Measurements from ENCODE around the gene LGI1. TPM values are rescaled to one million over a fixed set of nuclear protein-coding genes. Genes with fewer than 3 reads are reported as not detected.
A peak's percentile ranks its signal among the peaks of the same experiment; 100 is the strongest.

The LGI1 gene
- total RNA-seq, 6 experiments from 2014 or later: not detected

DNA sequence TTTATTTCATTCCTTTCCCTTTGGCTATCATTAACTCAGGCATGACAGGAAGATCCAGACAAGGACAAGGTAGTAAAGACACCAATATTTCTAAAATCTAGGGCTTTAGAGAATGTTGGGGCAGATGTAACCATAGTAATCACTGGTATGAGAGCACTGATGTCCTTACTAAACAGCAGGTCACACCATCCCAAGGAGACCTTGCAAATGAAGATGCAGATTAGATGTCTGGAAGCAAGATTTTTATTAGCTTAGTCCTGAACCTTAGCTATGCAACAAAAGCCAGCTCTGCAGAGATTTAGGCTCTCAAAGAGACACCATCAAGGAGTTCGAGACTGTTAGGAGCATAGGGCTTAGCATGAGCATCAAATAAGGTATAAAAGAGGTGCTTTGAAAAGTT lies 31.7 kb upstream of the LGI1 start:
- no peak for DNase-seq
- H3K4me1 Mint-ChIP-seq (ENCODE audit: low read depth): no peaks in the 10 kb centered on the region
- H3K9me3 Mint-ChIP-seq: no peaks in the 10 kb centered on the region
- no peak overlapping the region for H3K4me3 Mint-ChIP-seq
- TF ChIP-seq CTCF (IDR thresholded peaks at IDR 0.05): no peak
- no peak overlapping the region for H3K27ac Mint-ChIP-seq
- H3K27me3 Mint-ChIP-seq (ENCODE audit: insufficient read depth): peaks cover 36% of the 10 kb centered on the region
- H3K36me3 Mint-ChIP-seq (ENCODE audit: low read depth): no peaks in the 10 kb centered on the region

- H3K9me3 Mint-ChIP-seq: no peaks in the 10 kb centered on the region
- H3K36me3 Mint-ChIP-seq (ENCODE audit: low read depth): no peaks in the 10 kb centered on the region
- no peak for DNase-seq
- H3K4me1 Mint-ChIP-seq (ENCODE audit: low read depth): peaks cover 12% of the 10 kb centered on the region
- no peak overlapping the region for H3K27ac Mint-ChIP-seq
- no peak overlapping the region for H3K4me3 Mint-ChIP-seq
- H3K27me3 Mint-ChIP-seq (ENCODE audit: insufficient read depth): peaks cover 8% of the 10 kb centered on the region
- no peak for TF ChIP-seq CTCF (IDR thresholded peaks at IDR 0.05)
Observed at GRCh38 chr10:93741367-93741766, 16.4 kb upstream of the LGI1 start.

DNA sequence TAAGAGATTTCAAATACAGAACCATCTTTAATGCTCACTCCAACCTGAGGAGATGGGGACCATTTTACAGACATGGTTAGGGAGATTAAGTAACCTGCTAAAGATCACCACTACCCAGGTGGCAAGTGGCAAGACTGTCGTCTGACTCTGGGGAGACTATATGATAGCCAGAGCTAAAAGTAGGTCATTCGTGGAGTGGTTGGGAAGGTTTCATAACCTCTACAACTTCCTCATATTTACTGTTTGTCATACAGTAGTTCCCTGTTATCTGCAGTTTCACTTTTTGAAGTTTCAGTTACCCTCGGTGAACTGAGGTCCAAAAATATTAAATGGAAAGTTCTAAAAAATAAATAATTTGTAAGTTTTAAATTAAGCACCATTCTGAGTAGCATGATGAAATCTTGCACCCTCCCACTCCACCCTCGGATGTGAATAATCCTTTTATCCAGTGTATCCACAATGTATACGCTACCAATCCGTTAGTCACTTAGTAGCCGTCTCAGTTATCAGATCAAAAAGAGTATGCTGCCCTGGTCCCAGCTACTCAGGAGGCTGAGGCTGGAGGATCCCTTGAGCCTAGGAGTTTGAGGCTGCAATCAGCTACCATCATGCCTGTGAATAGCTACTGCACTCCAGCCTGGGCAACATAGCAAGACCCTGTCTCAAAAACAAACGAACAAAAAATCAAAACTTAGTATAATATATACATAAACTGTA lies 14.9 kb upstream of the LGI1 start:
- no peak for TF ChIP-seq CTCF (IDR thresholded peaks at IDR 0.05)
- peaks cover 5% of the 10 kb centered on the region for H3K27me3 Mint-ChIP-seq (ENCODE audit: insufficient read depth)
- H3K4me3 Mint-ChIP-seq: peak overlapping the region; percentile 13; the same call in 1 of the 2 replicates
- peaks cover 26% of the 10 kb centered on the region for H3K4me1 Mint-ChIP-seq (ENCODE audit: low read depth)
- no peaks in the 10 kb centered on the region for H3K36me3 Mint-ChIP-seq (ENCODE audit: low read depth)
- DNase-seq: no peak
- no peaks in the 10 kb centered on the region for H3K9me3 Mint-ChIP-seq
- H3K27ac Mint-ChIP-seq: no peak overlapping the region

- Mint-ChIP-seq H3K27ac (no peak overlapping the region), H3K27me3 (ENCODE audit: insufficient read depth) (no peaks in the 10 kb centered on the region; the same call in 1 of the 2 replicates), H3K9me3 (no peaks in the 10 kb centered on the region), H3K4me1 (ENCODE audit: low read depth) (peaks cover 29% of the 10 kb centered on the region), H3K36me3 (ENCODE audit: low read depth) (no peaks in the 10 kb centered on the region), H3K4me3 (no peak overlapping the region)
- DNase-seq: peak; percentile 30
- peak; percentile 81 for TF ChIP-seq CTCF (IDR thresholded peaks at IDR 0.05)
Observed at GRCh38 chr10:93745408-93746065, 12.2 kb upstream of the LGI1 start.

- peak overlapping the region; percentile 96 for H3K27ac Mint-ChIP-seq
Observed at GRCh38 chr10:93746844-93747284, 10.9 kb upstream of the LGI1 start.

More at GRCh38 chr10:93746844-93747284, 10.9 kb upstream of the LGI1 start:
- peak; percentile 99 for DNase-seq
- H3K27me3 Mint-ChIP-seq (ENCODE audit: insufficient read depth): no peaks in the 10 kb centered on the region; the same call in 1 of the 2 replicates
- H3K4me3 Mint-ChIP-seq: peak overlapping the region; percentile 83
- H3K9me3 Mint-ChIP-seq: no peaks in the 10 kb centered on the region
- H3K36me3 Mint-ChIP-seq (ENCODE audit: low read depth): no peaks in the 10 kb centered on the region
- peak; percentile 64 for TF ChIP-seq CTCF (IDR thresholded peaks at IDR 0.05)
- peaks cover 33% of the 10 kb centered on the region for H3K4me1 Mint-ChIP-seq (ENCODE audit: low read depth)

Data from HFFc6 (cell line).